ENCODE measurements around the gene BORCS6. TPM values are rescaled to one million over a fixed set of nuclear protein-coding genes. Genes with fewer than 3 reads are reported as not detected.

BORCS6 gene
- total and polyA plus RNA-seq, 9 of the 15 experiments (the other 6 are each of a cell fraction or from before 2014, with no cell fraction given), result 0.01 to 7.4 (median 2.3) TPM

- TF ChIP-seq AFF1 (IDR thresholded peaks at IDR 0.05; ENCODE audit: low read depth in 1 of 2, partially characterized antibody in 2 of 2), result no peak
- TF ChIP-seq, protein P1, sequence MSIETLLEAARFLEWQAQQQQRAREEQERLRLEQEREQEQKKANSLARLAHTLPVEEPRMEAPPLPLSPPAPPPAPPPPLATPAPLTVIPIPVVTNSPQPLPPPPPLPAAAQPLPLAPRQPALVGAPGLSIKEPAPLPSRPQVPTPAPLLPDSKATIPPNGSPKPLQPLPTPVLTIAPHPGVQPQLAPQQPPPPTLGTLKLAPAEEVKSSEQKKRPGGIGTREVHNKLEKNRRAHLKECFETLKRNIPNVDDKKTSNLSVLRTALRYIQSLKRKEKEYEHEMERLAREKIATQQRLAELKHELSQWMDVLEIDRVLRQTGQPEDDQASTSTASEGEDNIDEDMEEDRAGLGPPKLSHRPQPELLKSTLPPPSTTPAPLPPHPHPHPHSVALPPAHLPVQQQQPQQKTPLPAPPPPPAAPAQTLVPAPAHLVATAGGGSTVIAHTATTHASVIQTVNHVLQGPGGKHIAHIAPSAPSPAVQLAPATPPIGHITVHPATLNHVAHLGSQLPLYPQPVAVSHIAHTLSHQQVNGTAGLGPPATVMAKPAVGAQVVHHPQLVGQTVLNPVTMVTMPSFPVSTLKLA (conservative IDR thresholded peaks at IDR 0.05), result no peak
- TF ChIP-seq, protein P2, sequence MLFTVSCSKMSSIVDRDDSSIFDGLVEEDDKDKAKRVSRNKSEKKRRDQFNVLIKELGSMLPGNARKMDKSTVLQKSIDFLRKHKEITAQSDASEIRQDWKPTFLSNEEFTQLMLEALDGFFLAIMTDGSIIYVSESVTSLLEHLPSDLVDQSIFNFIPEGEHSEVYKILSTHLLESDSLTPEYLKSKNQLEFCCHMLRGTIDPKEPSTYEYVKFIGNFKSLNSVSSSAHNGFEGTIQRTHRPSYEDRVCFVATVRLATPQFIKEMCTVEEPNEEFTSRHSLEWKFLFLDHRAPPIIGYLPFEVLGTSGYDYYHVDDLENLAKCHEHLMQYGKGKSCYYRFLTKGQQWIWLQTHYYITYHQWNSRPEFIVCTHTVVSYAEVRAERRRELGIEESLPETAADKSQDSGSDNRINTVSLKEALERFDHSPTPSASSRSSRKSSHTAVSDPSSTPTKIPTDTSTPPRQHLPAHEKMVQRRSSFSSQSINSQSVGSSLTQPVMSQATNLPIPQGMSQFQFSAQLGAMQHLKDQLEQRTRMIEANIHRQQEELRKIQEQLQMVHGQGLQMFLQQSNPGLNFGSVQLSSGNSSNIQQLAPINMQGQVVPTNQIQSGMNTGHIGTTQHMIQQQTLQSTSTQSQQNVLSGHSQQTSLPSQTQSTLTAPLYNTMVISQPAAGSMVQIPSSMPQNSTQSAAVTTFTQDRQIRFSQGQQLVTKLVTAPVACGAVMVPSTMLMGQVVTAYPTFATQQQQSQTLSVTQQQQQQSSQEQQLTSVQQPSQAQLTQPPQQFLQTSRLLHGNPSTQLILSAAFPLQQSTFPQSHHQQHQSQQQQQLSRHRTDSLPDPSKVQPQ (CRISPR knock-in tag; IDR thresholded peaks at IDR 0.05; ENCODE audit: borderline replicate concordance), result no peak
- TF ChIP-seq EGR1 (conservative IDR thresholded peaks at IDR 0.05), result peak; percentile 63
- no peak for TF ChIP-seq ZEB2 (IDR thresholded peaks at IDR 0.05)
- TF ChIP-seq FOXA3 (CRISPR knock-in tag; conservative IDR thresholded peaks at IDR 0.05 in 1 of 2, IDR thresholded peaks at IDR 0.05 in 1 of 2), result 0 out of 4 replicates have a peak, but pooled peaks of 1 of the 2 experiments have one; percentile 28
- 0 out of 2 replicates have a peak, but pooled peaks have one; percentile 1 for TF ChIP-seq XRCC5 (IDR thresholded peaks at IDR 0.05; ENCODE audit: low read depth, low read length)
- TF ChIP-seq, protein P3, sequence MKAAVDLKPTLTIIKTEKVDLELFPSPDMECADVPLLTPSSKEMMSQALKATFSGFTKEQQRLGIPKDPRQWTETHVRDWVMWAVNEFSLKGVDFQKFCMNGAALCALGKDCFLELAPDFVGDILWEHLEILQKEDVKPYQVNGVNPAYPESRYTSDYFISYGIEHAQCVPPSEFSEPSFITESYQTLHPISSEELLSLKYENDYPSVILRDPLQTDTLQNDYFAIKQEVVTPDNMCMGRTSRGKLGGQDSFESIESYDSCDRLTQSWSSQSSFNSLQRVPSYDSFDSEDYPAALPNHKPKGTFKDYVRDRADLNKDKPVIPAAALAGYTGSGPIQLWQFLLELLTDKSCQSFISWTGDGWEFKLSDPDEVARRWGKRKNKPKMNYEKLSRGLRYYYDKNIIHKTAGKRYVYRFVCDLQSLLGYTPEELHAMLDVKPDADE (conservative IDR thresholded peaks at IDR 0.05; ENCODE audit: control insufficient read depth, low read depth, low read length), result 0 out of 2 replicates have a peak, but pooled peaks have one; percentile 11
- TF ChIP-seq ZNF445 (CRISPR knock-in tag; IDR thresholded peaks at IDR 0.05; ENCODE audit: low read depth), result no peak
- TF ChIP-seq HNRNPK (IDR thresholded peaks at IDR 0.05; ENCODE audit: low read depth, low read length, poor library complexity, severe bottlenecking), result no peak
- no peak for TF ChIP-seq FOXK2 (conservative IDR thresholded peaks at IDR 0.05 in 1 of 2, IDR thresholded peaks at IDR 0.05 in 1 of 2; ENCODE audit: low read depth in 2 of 2)
- no peak for TF ChIP-seq PML (IDR thresholded peaks at IDR 0.05; ENCODE audit: low read length)
- no peak for TF ChIP-seq ETV5 (CRISPR knock-in tag; IDR thresholded peaks at IDR 0.05; ENCODE audit: low read depth)
- TF ChIP-seq SAP30 (IDR thresholded peaks at IDR 0.05; ENCODE audit: borderline replicate concordance, insufficient read depth, low read depth, low read length, poor library complexity, severe bottlenecking), result peak; percentile 37
- no peak for TF ChIP-seq MBD2 (IDR thresholded peaks at IDR 0.05; ENCODE audit: borderline replicate concordance, low read depth)
- 0 out of 2 replicates have a peak, but pooled peaks have one; percentile 29 for TF ChIP-seq ZBED1 (IDR thresholded peaks at IDR 0.05)
- no peak for TF ChIP-seq ZNF507 (tag; conservative IDR thresholded peaks at IDR 0.05)
Measured at GRCh38 chr17:8189041-8189710, 804 bp downstream of the BORCS6 start (continued).
